Endothelial cell of umbilical vein (primary cell): ENCODE results near the gene CHST15. TPM values are rescaled to one million over a fixed set of nuclear protein-coding genes. Genes with fewer than 3 reads are reported as not detected.
"Not testable (repeated sequence)": the region's sequence is repeated elsewhere in the genome, so short reads cannot be mapped to it uniquely, and the experiment has no call there.

ENCODE experiments used
- BruUV-seq: library from RNA; stranded (reverse); fragments of 400-500 nt; replicated peaks from 2 replicates; lab custom pipeline; 2021; lab: Mats Ljungman, UMichigan
- CTCF ChIA-PET: fragments of 300-600, 350-600 bp; sonication (Branson Sonifier 250); formaldehyde crosslinking; loops from one replicate; lab custom pipeline; 2021; ENCODE audit warnings: antibody characterized with exemption, inconsistent platforms; lab: Charles Lee
- POLR2A ChIA-PET: fragments of 300-600, 350-600 bp; sonication (Branson Sonifier 250); formaldehyde crosslinking; loops from one replicate; lab custom pipeline; 2021; ENCODE audit warnings: antibody characterized with exemption, inconsistent platforms; lab: Charles Lee
- DNase-seq: peaks from one replicate; pipeline ENCODE4 v3.0.0-alpha.2; 2011; ENCODE audit warnings: low read depth, low spot score
- FAIRE-seq: peaks from 2 replicates; lab custom pipeline; 2011; peaks lifted over from hg19 to GRCh38; lab: Jason Lieb, UNC
- H2AFZ ChIP-seq: 2 replicates; pipeline ENCODE4 v1.6.0; 2012; ENCODE audit warnings: low read depth, low read length, control low read depth, inconsistent platforms
- H3K27ac ChIP-seq: 2 replicates; pipeline ENCODE4 v1.5.1; 2011; ENCODE audit warnings: low read depth, mild to moderate bottlenecking, control low read depth, low read length, moderate library complexity; ENCODE audit not compliant: insufficient read depth
- H3K27me3 ChIP-seq, 2 experiments: 2 replicates each; pipeline versions ENCODE4 v1.6.0 to v1.6.1; 2011; ENCODE audit warnings: low read length in 2 of 2, mixed read lengths in 1 of 2; ENCODE audit not compliant: control insufficient read depth in 2 of 2, insufficient read depth in 2 of 2
- H3K36me3 ChIP-seq, 2 experiments: 2 replicates in 1 of 2; 3 replicates in 1 of 2; pipeline ENCODE4 v1.5.1; 2011; ENCODE audit warnings: low read length in 2 of 2, mild to moderate bottlenecking in 1 of 2, moderate library complexity in 1 of 2; ENCODE audit not compliant: control insufficient read depth in 2 of 2, insufficient read depth in 2 of 2; ENCODE audit errors: extremely low read depth in 1 of 2
- H3K4me1 ChIP-seq: 3 replicates; pipeline ENCODE4 v1.5.1; 2011; ENCODE audit warnings: mild to moderate bottlenecking, low read length; ENCODE audit not compliant: control insufficient read depth, insufficient read depth; ENCODE audit errors: extremely low read depth
- H3K4me2 ChIP-seq: 2 replicates; pipeline ENCODE4 v1.6.1; 2011; ENCODE audit warnings: low read length, control low read depth, mixed read lengths; ENCODE audit not compliant: insufficient read depth
- H3K4me3 ChIP-seq, 3 experiments: fragments of 200-600 bp in 1 of 3; sonication (generic), shearing (Covaris generic) in 1 of 3; replicated peaks in 1 of 3; 2 replicates each; pipeline ENCODE4 v1.5.1; 2011 to 2016; ENCODE audit warnings: control low read depth in 3 of 3, low read length in 3 of 3, mild to moderate bottlenecking in 2 of 3, inconsistent platforms in 1 of 3, low read depth in 1 of 3, moderate library complexity in 1 of 3; ENCODE audit not compliant: insufficient read depth in 1 of 3
- H3K79me2 ChIP-seq: 2 replicates; pipeline ENCODE4 v1.6.0; 2012; ENCODE audit warnings: low read length, inconsistent platforms; ENCODE audit not compliant: control insufficient read depth, insufficient read depth
- H3K9ac ChIP-seq: replicated peaks from 2 replicates; pipeline ENCODE3; 2011; ENCODE audit warnings: low read length, control low read depth; ENCODE audit not compliant: insufficient read depth; ENCODE audit errors: extremely low read depth
- H3K9me1 ChIP-seq: replicated peaks from 3 replicates; pipeline ENCODE4 v1.6.0; 2011; ENCODE audit warnings: mild to moderate bottlenecking, low read length; ENCODE audit not compliant: control insufficient read depth, insufficient read depth; ENCODE audit errors: extremely low read depth
- H3K9me3 ChIP-seq: replicated peaks from 2 replicates; pipeline ENCODE4 v1.5.1; 2012; ENCODE audit warnings: low read length, inconsistent platforms; ENCODE audit not compliant: control insufficient read depth, insufficient read depth
- H4K20me1 ChIP-seq: replicated peaks from 2 replicates; pipeline ENCODE3; 2011; ENCODE audit warnings: mild to moderate bottlenecking, low read length; ENCODE audit not compliant: control insufficient read depth, insufficient read depth; ENCODE audit errors: extremely low read depth
- EZH2 ChIP-seq: IDR thresholded peaks from 2 replicates; pipeline ENCODE4 v1.6.1; 2012; ENCODE audit warnings: borderline replicate concordance, low read depth, mild to moderate bottlenecking, moderate library complexity, low read length, inconsistent platforms; ENCODE audit not compliant: severe bottlenecking
- FOS ChIP-seq: IDR thresholded peaks from 2 replicates; pipeline ENCODE4 v1.6.1; 2011; ENCODE audit warnings: mild to moderate bottlenecking, low read length, moderate library complexity, borderline replicate concordance; ENCODE audit not compliant: insufficient read depth
- POLR2AphosphoS5 ChIP-seq: IDR thresholded peaks from 2 replicates; pipeline ENCODE4 v1.6.1; 2012; ENCODE audit warnings: low read depth, mild to moderate bottlenecking, control low read depth, low read length, moderate library complexity; ENCODE audit not compliant: insufficient read depth
- dilution Hi-C: fragments of 300-500 bp; cut with MboI; formaldehyde crosslinking; loops from one replicate; pipeline ENCODE4 v1.15.0; 2019; ENCODE audit warnings: low sequenced_read_pairs; ENCODE audit not compliant: extremely low pct_ligation_motif_present
- intact Hi-C: fragments of 100-400 bp; cut with micrococcal nuclease; formaldehyde crosslinking; loops from one replicate; pipeline ENCODE4 v1.10.0; 2022
- polyA plus RNA-seq, 4 experiments: library from polyadenylated mRNA; depleted of rRNA in 3 of 4; stranded (reverse) in 3 of 4; unstranded in 1 of 4; fragments of >200 nt; gene quantifications; 2 replicates each; pipeline versions ENCODE4 v1.2.1 to v1.2.3, GENCODE V29; 2011 to 2012; ENCODE audit warnings: missing spikeins in 1 of 4
- total RNA-seq: library from RNA; stranded (reverse); gene quantifications from 2 replicates; pipeline ENCODE4 v1.2.3, GENCODE V29; 2021
- TF ChIP-seq, protein P1 (sequence below): IDR thresholded peaks from 2 replicates; pipeline ENCODE4 v1.6.1; 2011; ENCODE audit not compliant: insufficient read depth, insufficient read length

Gene CHST15
- total and polyA plus RNA-seq, 2 donors (not counting 3 experiments of a cell fraction or from before 2014, with no cell fraction given), result 23.1 to 29.2 TPM

DNA sequence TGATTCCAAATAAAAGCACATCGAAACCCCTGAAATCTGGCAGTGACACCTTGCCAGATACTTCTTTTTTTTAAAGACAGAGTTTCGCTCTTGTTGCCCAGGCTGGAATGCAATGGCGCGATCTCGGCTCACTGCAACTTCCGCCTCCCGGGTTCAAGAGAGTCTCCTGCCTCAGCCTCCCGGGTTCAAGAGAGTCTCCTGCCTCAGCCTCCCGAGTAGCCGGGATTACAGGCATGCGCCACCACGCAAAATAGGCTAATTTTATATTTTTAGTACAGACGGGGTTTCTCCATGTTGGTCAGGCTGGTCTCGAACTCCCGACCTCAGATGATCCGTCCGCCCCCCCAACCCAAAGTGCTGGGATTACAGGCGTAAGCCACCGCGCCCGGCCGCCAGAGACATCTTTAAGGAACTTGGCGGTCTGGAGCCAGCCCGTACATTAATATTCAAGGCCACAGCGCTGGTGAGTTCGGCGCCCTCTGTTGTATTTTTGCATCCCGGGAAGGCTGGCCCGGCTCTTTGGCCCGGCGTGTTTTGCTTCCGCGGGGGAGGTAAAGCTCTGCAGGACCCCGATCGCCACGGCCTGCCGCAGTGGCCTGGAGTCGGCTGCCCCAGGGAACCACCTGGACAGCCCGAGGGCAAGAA lies 498 bp upstream of the CHST15 start:
- H3K9me1 ChIP-seq, H4K20me1 ChIP-seq, POLR2A ChIA-PET, H3K36me3 ChIP-seq, dilution Hi-C loops, H3K27ac ChIP-seq, H3K79me2 ChIP-seq, H3K9ac ChIP-seq, H3K4me1 ChIP-seq, H3K9me3 ChIP-seq: not testable (repeated sequence)
- peak overlapping the region in 2 of 3 experiments; percentile 21 to 75 for H3K4me3 ChIP-seq
- CTCF ChIA-PET, result interaction anchor here (0.6 to 3.8 kb wide), 4 partner anchors 9 to 295 kb away, joined by 3 to 26 read pairs (median 7); no protein-coding TSS in a partner anchor
- FAIRE-seq (peak; percentile 67), DNase-seq (peak; percentile 47)
- peak overlapping the region; percentile 82 for H3K4me2 ChIP-seq
- peaks cover 6 to 48% of the 10 kb centered on the region in 2 experiments for H3K27me3 ChIP-seq
- peak overlapping the region; percentile 29 for H2AFZ ChIP-seq
- TSS peak; percentile 11 for BruUV-seq
- intact Hi-C loops, result loop anchor here (1.0 kb wide), 4 partner anchors 12 to 100 kb away; no protein-coding TSS in a partner anchor
- peak; percentile 49 for TF ChIP-seq EZH2

DNA sequence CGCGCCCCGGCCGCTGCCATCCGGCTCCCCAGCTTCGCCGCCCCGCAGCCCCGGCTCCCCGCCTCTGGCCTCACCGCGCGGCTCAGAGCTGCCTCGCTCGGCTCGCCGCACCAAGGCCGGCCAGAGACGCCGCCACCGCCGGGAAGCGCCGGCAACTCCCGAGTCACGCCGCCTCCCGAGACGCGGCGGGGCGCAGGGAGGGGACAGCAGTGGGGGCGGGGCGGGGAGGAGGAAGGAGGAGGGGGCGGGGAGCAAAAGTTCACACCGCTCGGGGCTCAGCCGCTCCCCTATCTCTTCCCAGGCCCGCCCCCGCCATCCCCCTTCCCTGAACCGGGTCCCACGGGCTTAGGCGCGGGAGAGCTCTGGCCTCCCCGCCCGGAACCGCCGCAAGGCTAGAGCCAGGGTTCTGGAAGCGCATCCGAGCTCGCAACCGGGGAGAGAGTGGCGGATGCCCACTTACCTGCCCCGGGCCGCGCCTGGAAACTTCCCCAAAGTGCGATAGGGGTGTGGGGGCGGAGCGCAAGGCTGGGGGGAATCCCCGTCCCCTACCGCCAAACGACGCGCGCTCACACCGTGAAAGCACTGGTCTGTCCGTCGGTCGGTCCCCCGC lies 1.0 kb downstream of the CHST15 start:
- dilution Hi-C loops (no loop called here), intact Hi-C loops (loop anchor here (1.0 kb wide), 1 partner anchor 297 kb away; no protein-coding TSS in a partner anchor)
- peak; percentile 44 for FAIRE-seq
- peak overlapping the region; percentile 34 to 75 (median 42) for H3K4me3 ChIP-seq
- ChIA-PET POLR2A (no interaction called here), CTCF (interaction anchor here (1.2 to 3.8 kb wide), 9 partner anchors 12 to 296 kb away, joined by 3 to 26 read pairs (median 4); no protein-coding TSS in a partner anchor)
- H3K27me3 ChIP-seq, result peaks cover 4 to 43% of the 10 kb centered on the region in 2 experiments
- BruUV-seq, result no TSS peak
- TF ChIP-seq EZH2, result peak; percentile 32
- TF ChIP-seq, protein P1, sequence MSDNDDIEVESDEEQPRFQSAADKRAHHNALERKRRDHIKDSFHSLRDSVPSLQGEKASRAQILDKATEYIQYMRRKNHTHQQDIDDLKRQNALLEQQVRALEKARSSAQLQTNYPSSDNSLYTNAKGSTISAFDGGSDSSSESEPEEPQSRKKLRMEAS, result no peak
- TF ChIP-seq POLR2AphosphoS5, result no peak
- TF ChIP-seq FOS, result no peak
- no peak overlapping the region for H3K27ac ChIP-seq
- H3K9ac ChIP-seq, result no peak overlapping the region
- H3K9me1 ChIP-seq, result no peaks in the 10 kb centered on the region
- H3K79me2 ChIP-seq, result no peaks in the 10 kb centered on the region
- no peaks in the 10 kb centered on the region for H4K20me1 ChIP-seq
- peak overlapping the region; percentile 82 for H3K4me2 ChIP-seq
- H3K4me1 ChIP-seq, result peaks cover 6% of the 10 kb centered on the region
- no peaks in the 10 kb centered on the region for H3K9me3 ChIP-seq
- DNase-seq, result peak; percentile 37
- no peaks in the 10 kb centered on the region for H3K36me3 ChIP-seq
- H2AFZ ChIP-seq, result peak overlapping the region; percentile 60
